ENCODE results near the gene SSTR3. TPM values are rescaled to one million over a fixed set of nuclear protein-coding genes. Genes with fewer than 3 reads are reported as not detected.
A peak's percentile ranks its signal among the peaks of the same experiment; 100 is the strongest.

Gene SSTR3
- total RNA-seq, 1 experiment from 2014 or later = 0.08 TPM

DNA sequence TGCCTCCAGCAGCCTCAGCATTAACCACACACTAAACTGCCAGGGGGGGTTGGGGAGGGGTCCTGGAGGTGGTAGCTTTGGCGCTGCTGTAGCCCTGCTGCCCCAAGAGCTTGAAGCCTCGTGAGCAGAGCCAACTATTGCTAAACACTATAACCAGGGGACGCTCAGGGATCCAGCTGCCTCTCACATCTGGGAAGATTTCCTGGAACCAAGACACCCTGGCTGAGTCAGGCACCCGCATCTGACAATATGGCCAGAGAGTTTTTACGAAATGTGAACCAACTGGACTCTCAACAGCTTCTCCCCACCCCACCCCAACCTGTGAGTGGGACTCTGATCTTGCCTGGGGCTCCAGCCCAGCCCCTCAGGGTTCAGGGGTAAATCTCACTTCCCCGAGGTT lies 38.6 kb downstream of the SSTR3 start:
- H3K27ac ChIP-seq (ENCODE audit: low read length) = no peak overlapping the region
- in situ Hi-C loops (cut with HindIII; ENCODE audit: low pct_unique_long_range_greater_than_20kb, low sequenced_read_pairs) = no loop called here
- ATAC-seq (no peak), DNase-seq (ENCODE audit: low read depth, low spot score) (no peak)
- H3K27me3 ChIP-seq (ENCODE audit: control insufficient read depth, insufficient read depth, low read length) = no peaks in the 10 kb centered on the region
- ChIA-PET POLR2A (interaction anchor here (0.7 kb wide), 1 partner anchor 13 kb away, joined by 6 read pairs; no protein-coding TSS in a partner anchor), CTCF (no interaction called here)
- no peak for TF ChIP-seq POLR2AphosphoS5 (IDR thresholded peaks at IDR 0.05; ENCODE audit: low read depth, low read length)
- no peak for TF ChIP-seq SIN3A (IDR thresholded peaks at IDR 0.05; ENCODE audit: borderline replicate concordance, insufficient read depth, low read depth, low read length)
- TF ChIP-seq, protein P1, sequence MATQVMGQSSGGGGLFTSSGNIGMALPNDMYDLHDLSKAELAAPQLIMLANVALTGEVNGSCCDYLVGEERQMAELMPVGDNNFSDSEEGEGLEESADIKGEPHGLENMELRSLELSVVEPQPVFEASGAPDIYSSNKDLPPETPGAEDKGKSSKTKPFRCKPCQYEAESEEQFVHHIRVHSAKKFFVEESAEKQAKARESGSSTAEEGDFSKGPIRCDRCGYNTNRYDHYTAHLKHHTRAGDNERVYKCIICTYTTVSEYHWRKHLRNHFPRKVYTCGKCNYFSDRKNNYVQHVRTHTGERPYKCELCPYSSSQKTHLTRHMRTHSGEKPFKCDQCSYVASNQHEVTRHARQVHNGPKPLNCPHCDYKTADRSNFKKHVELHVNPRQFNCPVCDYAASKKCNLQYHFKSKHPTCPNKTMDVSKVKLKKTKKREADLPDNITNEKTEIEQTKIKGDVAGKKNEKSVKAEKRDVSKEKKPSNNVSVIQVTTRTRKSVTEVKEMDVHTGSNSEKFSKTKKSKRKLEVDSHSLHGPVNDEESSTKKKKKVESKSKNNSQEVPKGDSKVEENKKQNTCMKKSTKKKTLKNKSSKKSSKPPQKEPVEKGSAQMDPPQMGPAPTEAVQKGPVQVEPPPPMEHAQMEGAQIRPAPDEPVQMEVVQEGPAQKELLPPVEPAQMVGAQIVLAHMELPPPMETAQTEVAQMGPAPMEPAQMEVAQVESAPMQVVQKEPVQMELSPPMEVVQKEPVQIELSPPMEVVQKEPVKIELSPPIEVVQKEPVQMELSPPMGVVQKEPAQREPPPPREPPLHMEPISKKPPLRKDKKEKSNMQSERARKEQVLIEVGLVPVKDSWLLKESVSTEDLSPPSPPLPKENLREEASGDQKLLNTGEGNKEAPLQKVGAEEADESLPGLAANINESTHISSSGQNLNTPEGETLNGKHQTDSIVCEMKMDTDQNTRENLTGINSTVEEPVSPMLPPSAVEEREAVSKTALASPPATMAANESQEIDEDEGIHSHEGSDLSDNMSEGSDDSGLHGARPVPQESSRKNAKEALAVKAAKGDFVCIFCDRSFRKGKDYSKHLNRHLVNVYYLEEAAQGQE (IDR thresholded peaks at IDR 0.05; ENCODE audit: insufficient read depth in 1 of 2, low read depth in 2 of 2, low read length in 1 of 2) = no peak
- TF ChIP-seq, protein P2, sequence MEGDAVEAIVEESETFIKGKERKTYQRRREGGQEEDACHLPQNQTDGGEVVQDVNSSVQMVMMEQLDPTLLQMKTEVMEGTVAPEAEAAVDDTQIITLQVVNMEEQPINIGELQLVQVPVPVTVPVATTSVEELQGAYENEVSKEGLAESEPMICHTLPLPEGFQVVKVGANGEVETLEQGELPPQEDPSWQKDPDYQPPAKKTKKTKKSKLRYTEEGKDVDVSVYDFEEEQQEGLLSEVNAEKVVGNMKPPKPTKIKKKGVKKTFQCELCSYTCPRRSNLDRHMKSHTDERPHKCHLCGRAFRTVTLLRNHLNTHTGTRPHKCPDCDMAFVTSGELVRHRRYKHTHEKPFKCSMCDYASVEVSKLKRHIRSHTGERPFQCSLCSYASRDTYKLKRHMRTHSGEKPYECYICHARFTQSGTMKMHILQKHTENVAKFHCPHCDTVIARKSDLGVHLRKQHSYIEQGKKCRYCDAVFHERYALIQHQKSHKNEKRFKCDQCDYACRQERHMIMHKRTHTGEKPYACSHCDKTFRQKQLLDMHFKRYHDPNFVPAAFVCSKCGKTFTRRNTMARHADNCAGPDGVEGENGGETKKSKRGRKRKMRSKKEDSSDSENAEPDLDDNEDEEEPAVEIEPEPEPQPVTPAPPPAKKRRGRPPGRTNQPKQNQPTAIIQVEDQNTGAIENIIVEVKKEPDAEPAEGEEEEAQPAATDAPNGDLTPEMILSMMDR (IDR thresholded peaks at IDR 0.05) = no peak
- no peak for TF ChIP-seq TCF7L2 (IDR thresholded peaks at IDR 0.05; ENCODE audit: low read depth, low read length)
- BruUV-seq (replicated peaks) = no TSS peak
- H3K4me3 ChIP-seq (ENCODE audit: low read depth in 2 of 2, low read length in 2 of 2) = no peak overlapping the region
- H3K9me3 ChIP-seq (ENCODE audit: control insufficient read depth, insufficient read depth, low read depth, low read length) = no peaks in the 10 kb centered on the region
- H3K36me3 ChIP-seq (ENCODE audit: control insufficient read depth, insufficient read depth, low read length) = no peaks in the 10 kb centered on the region
- peaks cover 11% of the 10 kb centered on the region for H3K4me1 ChIP-seq (ENCODE audit: control insufficient read depth, insufficient read depth, low read length)
- intact Hi-C loops (cut with micrococcal nuclease; ENCODE audit: unreplicated experiment) = no loop called here

DNA sequence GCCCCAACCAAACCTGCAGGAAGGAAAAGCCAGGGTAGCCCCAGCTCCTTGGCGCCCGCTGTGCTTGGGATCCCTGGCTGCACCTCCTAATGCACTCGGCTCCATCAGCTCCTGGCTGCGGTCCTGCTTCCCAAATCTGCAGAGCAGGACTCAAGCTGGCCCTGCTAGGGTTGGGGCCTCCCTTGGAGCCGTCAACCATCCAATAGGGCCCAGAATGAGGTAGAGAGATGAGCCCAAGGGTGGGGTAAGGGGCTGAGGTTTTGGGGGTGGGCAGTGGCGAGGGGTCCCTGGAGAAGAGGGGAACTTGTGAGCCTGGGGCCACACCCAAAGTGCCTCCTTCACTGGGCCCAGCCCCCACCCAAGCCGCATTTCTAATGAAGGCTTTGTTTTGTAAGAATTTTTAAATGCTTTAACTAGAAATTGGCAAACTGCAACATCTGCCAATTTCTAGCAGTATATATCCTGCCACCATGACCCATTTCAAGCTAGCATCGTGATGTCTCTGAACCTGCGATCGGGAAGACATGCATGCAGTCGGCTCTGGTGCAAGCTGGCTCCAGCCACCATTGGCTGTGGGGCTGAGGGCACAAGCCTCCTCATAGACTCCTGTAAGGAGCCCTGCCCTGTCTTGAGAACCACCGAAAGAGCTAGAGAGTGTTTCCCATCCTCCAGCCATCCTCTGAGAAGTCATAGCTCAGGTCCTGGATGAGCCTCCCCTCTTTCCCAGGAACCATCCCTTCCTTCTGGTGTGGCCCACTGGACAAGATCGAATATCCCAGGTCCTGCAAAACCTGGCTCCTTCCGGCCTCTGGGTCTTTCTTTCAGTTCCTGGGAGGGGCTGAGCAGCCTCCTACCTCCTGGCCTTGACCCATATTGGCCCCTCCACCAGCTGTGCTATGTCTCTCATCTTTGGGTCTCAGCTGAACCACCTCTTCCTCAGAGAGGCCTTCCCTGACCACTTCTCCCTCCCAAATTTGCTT lies 39.7 kb downstream of the SSTR3 start:
- POLR2A ChIA-PET = no interaction called here

More for the DNA sequence above, 39.7 kb downstream of the SSTR3 start:
- peak overlapping the region; percentile 29; the same call in 1 of the 2 replicates for H3K27ac ChIP-seq (ENCODE audit: low read length)
- TF ChIP-seq SIN3A (IDR thresholded peaks at IDR 0.05; ENCODE audit: borderline replicate concordance, insufficient read depth, low read depth, low read length) (no peak), TCF7L2 (IDR thresholded peaks at IDR 0.05; ENCODE audit: low read depth, low read length) (no peak), POLR2AphosphoS5 (IDR thresholded peaks at IDR 0.05; ENCODE audit: low read depth, low read length) (no peak)
- TF ChIP-seq, protein P1 (IDR thresholded peaks at IDR 0.05; ENCODE audit: insufficient read depth in 1 of 2, low read depth in 2 of 2, low read length in 1 of 2) = no peak
- TF ChIP-seq, protein P2 (IDR thresholded peaks at IDR 0.05) = no peak
- ATAC-seq (no peak), DNase-seq (ENCODE audit: low read depth, low spot score) (no peak)
- BruUV-seq (replicated peaks) = no TSS peak
- in situ Hi-C loops (cut with HindIII; ENCODE audit: low pct_unique_long_range_greater_than_20kb, low sequenced_read_pairs) (no loop called here), intact Hi-C loops (cut with micrococcal nuclease; ENCODE audit: unreplicated experiment) (no loop called here)
- no peaks in the 10 kb centered on the region for H3K36me3 ChIP-seq (ENCODE audit: control insufficient read depth, insufficient read depth, low read length)
- no peak overlapping the region for H3K4me3 ChIP-seq (ENCODE audit: low read depth in 2 of 2, low read length in 2 of 2)
- H3K9me3 ChIP-seq (ENCODE audit: control insufficient read depth, insufficient read depth, low read depth, low read length) = no peaks in the 10 kb centered on the region
- no peaks in the 10 kb centered on the region for H3K27me3 ChIP-seq (ENCODE audit: control insufficient read depth, insufficient read depth, low read length)
- CTCF ChIA-PET = no interaction called here
- peaks cover 6% of the 10 kb centered on the region for H3K4me1 ChIP-seq (ENCODE audit: control insufficient read depth, insufficient read depth, low read length)

Measured in Panc1 (cell line).